ENCODE data around the gene GALNTL6. TPM values are rescaled to one million over a fixed set of nuclear protein-coding genes. Genes with fewer than 3 reads are reported as not detected.

Gene GALNTL6
- total and polyA plus RNA-seq, 9 of the 15 experiments (the other 6 are each of a cell fraction or from before 2014, with no cell fraction given): 0.18 to 0.50 (median 0.29) TPM

- CTCF ChIA-PET (ENCODE audit: low intra/inter-chr PET ratio): no interaction called here
- no peak overlapping the region for H2AFZ ChIP-seq (ENCODE audit: low read depth, low read length)
- no peak for FAIRE-seq
- POLR2A ChIA-PET: no interaction called here
- no peak overlapping the region for H3K9ac ChIP-seq (ENCODE audit: insufficient read depth in 1 of 2, low read depth in 2 of 2, low read length in 2 of 2)
- in situ Hi-C loops (cut with MboI): no loop called here
- BruUV-seq (replicated peaks): no TSS peak
- no peak for ATAC-seq
- no peaks in the 10 kb centered on the region for H4K20me1 ChIP-seq (replicated peaks; ENCODE audit: control insufficient read depth, insufficient read depth, low read length)
- no peaks in the 10 kb centered on the region; the same call in 1 of the 2 replicates for H3K9me3 ChIP-seq (replicated peaks; ENCODE audit: control insufficient read depth, insufficient read depth, low read depth, low read length)
- no peaks in the 10 kb centered on the region for H3K9me1 ChIP-seq (ENCODE audit: control insufficient read depth, insufficient read depth, low read length)
- H3K79me2 ChIP-seq (ENCODE audit: control insufficient read depth, insufficient read depth, low read length): no peaks in the 10 kb centered on the region
- H3K27me3 ChIP-seq (ENCODE audit: control insufficient read depth in 2 of 2, insufficient read depth in 2 of 2, low read length in 2 of 2): no peaks in the 10 kb centered on the region
- no peak for TF ChIP-seq NRF1 (conservative IDR thresholded peaks at IDR 0.05 in 1 of 2, IDR thresholded peaks at IDR 0.05 in 1 of 2)
- no peak for TF ChIP-seq PHB2 (IDR thresholded peaks at IDR 0.05; ENCODE audit: low read depth)
- no peak for TF ChIP-seq TAL1 (IDR thresholded peaks at IDR 0.05)
- no peak for TF ChIP-seq CXXC5 (CRISPR knock-in tag; IDR thresholded peaks at IDR 0.05)
- TF ChIP-seq STAT5A (IDR thresholded peaks at IDR 0.05; ENCODE audit: borderline replicate concordance, low read length): no peak
- no peak for TF ChIP-seq SAFB2 (IDR thresholded peaks at IDR 0.05; ENCODE audit: borderline replicate concordance, low read depth, low read length, severe bottlenecking)
- TF ChIP-seq ZBTB12 (CRISPR knock-in tag; IDR thresholded peaks at IDR 0.05): no peak
- no peak for TF ChIP-seq CREBBP (IDR thresholded peaks at IDR 0.05; ENCODE audit: low read depth, low read length)
- no peak for TF ChIP-seq TFAP4 (CRISPR knock-in tag; IDR thresholded peaks at IDR 0.05; ENCODE audit: borderline replicate concordance)
- TF ChIP-seq FOXO4 (CRISPR knock-in tag; IDR thresholded peaks at IDR 0.05): no peak
- TF ChIP-seq ZNF23 (CRISPR knock-in tag; IDR thresholded peaks at IDR 0.05): no peak
- no peak for TF ChIP-seq TRIM28 (IDR thresholded peaks at IDR 0.05)
- TF ChIP-seq ZNF395 (CRISPR knock-in tag; IDR thresholded peaks at IDR 0.05): no peak
- TF ChIP-seq RBBP5 (IDR thresholded peaks at IDR 0.05; ENCODE audit: borderline replicate concordance, insufficient read depth, low read length, poor library complexity, severe bottlenecking): no peak
- no peak for TF ChIP-seq ZNF445 (CRISPR knock-in tag; IDR thresholded peaks at IDR 0.05; ENCODE audit: low read depth)
- no peak overlapping the region for H3K27ac ChIP-seq (ENCODE audit: extremely low read depth, low read depth, low read length)
- no peaks in the 10 kb centered on the region for H3K36me3 ChIP-seq (ENCODE audit: control insufficient read depth, insufficient read depth, low read length)
- 0% methylated on average over 2 of the region's 2 CpGs for WGBS (ENCODE audit: insufficient coverage, low coverage, missing lambda C conversion rate)
- H3K4me2 ChIP-seq (ENCODE audit: insufficient read depth, low read length): no peak overlapping the region
- DNase-seq (ENCODE audit: extremely low read depth in 1 of 4, low spot score in 3 of 4): no peak
- H3K4me1 ChIP-seq (replicated peaks in 1 of 2; ENCODE audit: control insufficient read depth in 2 of 2, insufficient read depth in 2 of 2, low read length in 2 of 2): no peaks in the 10 kb centered on the region
- no peak overlapping the region for H3K4me3 ChIP-seq
- intact Hi-C loops (cut with micrococcal nuclease): no loop called here
These were observed 510.1 kb downstream of the GALNTL6 start for GRCh38 chr4:172323288-172323687.

Data from K562 (cell line).